Endothelial cell (in vitro differentiated cells): ENCODE results near the gene COX18. TPM values are rescaled to one million over a fixed set of nuclear protein-coding genes. Genes with fewer than 3 reads are reported as not detected.

Experiments
- DNase-seq: peaks from one replicate; pipeline ENCODE4 v3.0.0; 2021; ENCODE audit warnings: low spot score
- H3K27ac Mint-ChIP-seq: one replicate; pipeline ENCODE4 v1.8.0; 2021; ENCODE audit warnings: mixed read lengths, inconsistent platforms; ENCODE audit not compliant: unreplicated experiment
- H3K27me3 Mint-ChIP-seq: one replicate; pipeline ENCODE4 v1.8.0; 2021; ENCODE audit warnings: mild to moderate bottlenecking, moderate library complexity, mixed read lengths, inconsistent platforms; ENCODE audit not compliant: unreplicated experiment
- H3K36me3 Mint-ChIP-seq: one replicate; pipeline ENCODE4 v1.8.0; 2021; ENCODE audit warnings: mild to moderate bottlenecking, low read depth, mixed read lengths, inconsistent platforms; ENCODE audit not compliant: unreplicated experiment
- H3K4me1 Mint-ChIP-seq: one replicate; pipeline ENCODE4 v1.8.0; 2021; ENCODE audit warnings: mild to moderate bottlenecking, mixed read lengths, inconsistent platforms; ENCODE audit not compliant: unreplicated experiment
- H3K4me3 Mint-ChIP-seq: one replicate; pipeline ENCODE4 v1.8.0; 2021; ENCODE audit warnings: mild to moderate bottlenecking, mixed read lengths, inconsistent platforms; ENCODE audit not compliant: unreplicated experiment
- H3K9me3 Mint-ChIP-seq: one replicate; pipeline ENCODE4 v1.8.0; 2021; ENCODE audit warnings: mixed read lengths, inconsistent platforms; ENCODE audit not compliant: unreplicated experiment
- total RNA-seq: library from RNA; stranded (reverse); fragmentation: NEBNext Ultra II Directional; extraction: Animal tissue kit (Norgen Biotek cat#: 25700); gene quantifications from one replicate; pipeline ENCODE4 v1.2.1, GENCODE V29; 2021; ENCODE audit not compliant: unreplicated experiment
- TF ChIP-seq, protein P1 (sequence below): fragments of 200-600 bp; sonication (generic); IDR thresholded peaks from one replicate; pipeline ENCODE4 v1.5.0; 2021; ENCODE audit warnings: antibody characterized with exemption; ENCODE audit not compliant: unreplicated experiment

COX18 gene
- total RNA-seq, 1 donor from 2014 or later: 14.4 TPM

DNA sequence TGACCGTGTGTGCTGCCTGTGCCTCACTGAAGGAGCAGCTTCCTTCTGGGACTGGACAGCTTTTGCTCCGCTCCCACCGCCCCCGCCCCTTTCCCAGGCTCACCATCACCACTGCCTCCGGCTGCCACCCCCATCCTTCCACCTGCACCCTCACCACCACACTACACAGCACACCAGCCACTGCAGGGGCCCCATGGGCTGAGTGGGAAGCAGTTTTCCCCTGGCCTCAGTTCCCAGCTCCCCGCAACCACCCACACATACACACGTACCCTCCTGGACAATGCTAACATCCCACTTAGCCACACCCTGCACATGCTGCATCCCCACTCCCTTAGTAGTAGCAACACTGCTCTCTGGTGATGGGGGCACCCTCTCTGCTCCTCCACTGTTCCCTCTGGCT is 29.6 kb upstream of the COX18 start:
- TF ChIP-seq, protein P1, sequence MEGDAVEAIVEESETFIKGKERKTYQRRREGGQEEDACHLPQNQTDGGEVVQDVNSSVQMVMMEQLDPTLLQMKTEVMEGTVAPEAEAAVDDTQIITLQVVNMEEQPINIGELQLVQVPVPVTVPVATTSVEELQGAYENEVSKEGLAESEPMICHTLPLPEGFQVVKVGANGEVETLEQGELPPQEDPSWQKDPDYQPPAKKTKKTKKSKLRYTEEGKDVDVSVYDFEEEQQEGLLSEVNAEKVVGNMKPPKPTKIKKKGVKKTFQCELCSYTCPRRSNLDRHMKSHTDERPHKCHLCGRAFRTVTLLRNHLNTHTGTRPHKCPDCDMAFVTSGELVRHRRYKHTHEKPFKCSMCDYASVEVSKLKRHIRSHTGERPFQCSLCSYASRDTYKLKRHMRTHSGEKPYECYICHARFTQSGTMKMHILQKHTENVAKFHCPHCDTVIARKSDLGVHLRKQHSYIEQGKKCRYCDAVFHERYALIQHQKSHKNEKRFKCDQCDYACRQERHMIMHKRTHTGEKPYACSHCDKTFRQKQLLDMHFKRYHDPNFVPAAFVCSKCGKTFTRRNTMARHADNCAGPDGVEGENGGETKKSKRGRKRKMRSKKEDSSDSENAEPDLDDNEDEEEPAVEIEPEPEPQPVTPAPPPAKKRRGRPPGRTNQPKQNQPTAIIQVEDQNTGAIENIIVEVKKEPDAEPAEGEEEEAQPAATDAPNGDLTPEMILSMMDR: no peak
- DNase-seq: no peak
- Mint-ChIP-seq H3K27me3 (peaks cover 14% of the 10 kb centered on the region), H3K27ac (no peak overlapping the region), H3K4me1 (peaks cover 16% of the 10 kb centered on the region), H3K9me3 (no peaks in the 10 kb centered on the region), H3K4me3 (no peak overlapping the region), H3K36me3 (peaks cover 25% of the 10 kb centered on the region)

DNA sequence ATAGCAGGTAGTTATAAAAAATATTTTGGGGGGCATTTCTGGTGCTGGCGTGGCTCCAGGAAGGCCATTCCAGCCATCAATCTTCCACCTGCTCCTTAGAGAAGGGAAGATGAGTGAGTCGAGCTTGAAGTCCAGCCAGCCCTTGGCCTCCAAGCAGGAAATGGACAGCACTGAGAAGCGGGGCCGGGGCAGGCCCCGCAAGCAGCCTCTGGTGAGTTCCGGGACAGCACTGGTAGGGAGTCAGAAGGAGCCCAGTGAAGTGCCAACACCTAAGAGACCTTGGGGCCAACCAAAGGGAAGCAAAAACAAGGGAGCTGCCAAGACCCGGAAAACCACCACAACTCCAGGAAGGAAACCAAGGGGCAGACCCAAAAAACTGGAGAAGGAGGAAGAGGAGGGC is 29.2 kb upstream of the COX18 start:
- DNase-seq: no peak
- Mint-ChIP-seq H3K4me1 (peaks cover 16% of the 10 kb centered on the region), H3K4me3 (peak overlapping the region; percentile 7), H3K27ac (peak overlapping the region; percentile 18), H3K36me3 (peaks cover 23% of the 10 kb centered on the region), H3K27me3 (peaks cover 14% of the 10 kb centered on the region), H3K9me3 (no peaks in the 10 kb centered on the region)
- TF ChIP-seq, protein P1: no peak

DNA sequence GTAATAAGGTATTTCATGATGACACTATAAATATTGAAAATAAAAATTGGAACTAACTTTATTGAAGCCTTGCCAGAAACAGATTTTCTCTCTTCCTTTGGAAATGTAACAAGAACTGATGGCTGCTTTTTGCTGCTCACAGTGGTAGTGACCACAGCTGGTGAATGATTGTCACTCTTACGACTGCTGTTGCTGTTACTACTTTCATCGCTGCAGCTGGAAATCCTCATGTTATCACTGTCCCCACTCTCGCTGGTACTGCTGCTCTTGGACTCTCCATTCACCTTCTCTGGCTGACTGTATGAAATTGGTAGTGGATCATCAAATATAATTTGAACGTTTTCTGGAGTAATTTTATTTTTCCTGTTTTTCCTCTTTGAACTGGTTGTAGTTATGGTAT is 28.5 kb upstream of the COX18 start:
- Mint-ChIP-seq H3K27ac (peak overlapping the region; percentile 74), H3K27me3 (peaks cover 14% of the 10 kb centered on the region), H3K4me1 (peaks cover 16% of the 10 kb centered on the region), H3K36me3 (peaks cover 23% of the 10 kb centered on the region), H3K4me3 (no peak overlapping the region), H3K9me3 (no peaks in the 10 kb centered on the region)
- TF ChIP-seq, protein P1: no peak
- no peak for DNase-seq

DNA sequence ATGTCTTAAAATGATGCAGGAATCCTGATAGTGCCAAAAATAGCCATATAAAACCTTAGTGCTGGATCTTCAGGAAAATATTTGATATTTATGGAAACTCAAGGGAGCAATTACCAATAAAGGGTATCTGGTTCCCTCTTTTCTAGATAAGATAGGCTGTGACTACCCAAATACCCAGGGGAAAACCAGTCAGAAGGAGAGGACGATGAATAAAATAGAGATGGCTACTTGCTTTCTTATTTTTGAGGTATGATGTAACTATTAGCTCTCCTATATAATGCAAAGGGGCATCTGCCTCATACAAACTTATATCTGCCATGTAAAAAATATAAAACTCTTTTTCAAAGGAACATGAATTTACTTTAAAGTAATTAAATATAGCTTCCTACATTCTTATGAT is 23.4 kb upstream of the COX18 start:
- TF ChIP-seq, protein P1: no peak
- Mint-ChIP-seq H3K4me1 (peaks cover 6% of the 10 kb centered on the region), H3K9me3 (no peaks in the 10 kb centered on the region), H3K36me3 (peaks cover 21% of the 10 kb centered on the region), H3K4me3 (no peak overlapping the region), H3K27me3 (no peaks in the 10 kb centered on the region), H3K27ac (no peak overlapping the region)
- DNase-seq: no peak

DNA sequence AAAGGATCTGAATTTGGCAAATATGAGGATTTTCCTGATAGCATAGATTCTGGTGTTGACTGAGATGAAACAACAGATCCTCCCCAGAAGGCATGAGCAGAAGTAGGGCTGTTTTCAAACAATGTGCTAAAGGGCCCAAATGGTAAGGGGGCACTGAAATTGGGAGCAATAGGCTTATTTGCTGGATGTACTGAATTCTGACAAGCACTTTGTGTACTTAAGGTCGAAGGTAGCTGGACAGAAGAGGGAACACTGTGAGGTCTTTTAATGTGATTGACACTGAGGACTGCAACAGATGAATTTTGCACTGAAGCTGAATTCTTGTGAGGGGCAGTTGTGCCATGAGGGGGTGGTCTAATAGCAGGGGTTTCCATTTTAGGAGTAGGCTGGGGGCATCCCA is 21.2 kb upstream of the COX18 start:
- H3K4me1 Mint-ChIP-seq: peaks cover 6% of the 10 kb centered on the region
- no peaks in the 10 kb centered on the region for H3K27me3 Mint-ChIP-seq
- TF ChIP-seq, protein P1: no peak
- H3K9me3 Mint-ChIP-seq: no peaks in the 10 kb centered on the region
- H3K27ac Mint-ChIP-seq: peak overlapping the region; percentile 1
- H3K36me3 Mint-ChIP-seq: peaks cover 17% of the 10 kb centered on the region
- no peak overlapping the region for H3K4me3 Mint-ChIP-seq
- DNase-seq: no peak
